GM21447 (cell line): Measurements from ENCODE around the gene RAP1GAP.

Experiments used
- ATAC-seq: cut with Tn5 transposase; IDR thresholded peaks from one replicate; pipeline ENCODE4 v1.9.1; 2021; ENCODE audit not compliant: unreplicated experiment

The RAP1GAP gene

DNA sequence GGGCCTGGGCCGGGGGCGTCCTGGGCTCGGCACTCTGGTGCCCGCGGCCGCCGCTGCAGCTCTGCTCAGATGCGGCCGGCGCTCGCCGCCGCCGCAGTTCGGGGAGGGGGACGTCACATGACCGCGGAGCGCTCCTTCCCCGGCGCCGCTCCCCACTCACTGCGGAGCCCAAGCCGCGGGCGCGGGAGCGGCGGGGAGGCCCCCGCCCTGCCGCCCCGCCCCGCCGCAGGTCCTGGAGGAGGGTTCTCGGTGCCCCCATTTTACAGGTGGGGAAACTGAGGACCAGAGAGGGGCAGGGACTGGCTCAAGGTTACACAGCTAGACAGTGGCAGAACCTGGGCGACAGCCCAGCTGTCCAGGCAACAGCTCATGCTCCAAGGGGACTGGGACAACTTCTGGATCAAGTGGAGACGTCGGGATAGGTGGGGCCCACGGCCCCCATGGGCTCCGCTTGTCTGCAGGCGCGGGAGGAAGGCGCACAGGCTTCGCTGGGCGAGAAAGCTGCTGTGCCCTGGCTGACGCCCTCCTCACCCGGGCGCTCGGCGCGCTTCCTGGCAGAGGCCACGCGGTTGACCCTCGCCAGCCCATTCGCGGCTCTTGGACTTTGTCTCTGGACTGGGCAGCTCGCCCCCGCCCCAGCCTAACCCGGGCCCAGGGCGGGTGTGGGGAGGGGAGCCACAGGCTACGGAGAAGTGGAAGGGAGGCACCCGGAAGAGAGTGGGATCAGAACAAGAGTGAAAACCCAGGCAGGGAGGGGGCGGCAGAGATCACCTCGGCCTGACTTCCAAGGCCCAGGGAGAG, at the start of gene RAP1GAP:
RAP1GAP (minus strand) TSS at position 100 of the 801 bp plus-strand sequence. CDS start 49,325 bp downstream, outside the sequence.
- no peak for ATAC-seq

DNA sequence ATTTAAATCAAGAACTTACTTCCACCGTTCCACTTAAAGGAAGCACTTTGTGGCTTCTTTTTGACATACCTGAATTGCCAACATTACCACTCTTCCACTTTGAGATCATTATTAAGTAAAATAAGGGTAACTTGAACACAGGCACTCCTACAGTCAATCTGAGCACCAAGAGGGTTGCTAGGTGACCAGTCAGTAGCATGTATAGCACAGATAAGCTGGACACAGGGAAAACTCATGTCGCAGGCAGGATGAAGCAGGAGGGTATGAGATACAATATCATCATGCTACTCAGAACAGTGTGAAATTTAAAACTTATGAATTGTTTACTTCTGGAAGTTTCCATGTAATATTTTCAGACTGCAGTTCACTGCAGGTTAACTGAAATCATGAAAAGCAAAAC, 47.0 kb upstream of the RAP1GAP start:
- no peak for ATAC-seq

DNA sequence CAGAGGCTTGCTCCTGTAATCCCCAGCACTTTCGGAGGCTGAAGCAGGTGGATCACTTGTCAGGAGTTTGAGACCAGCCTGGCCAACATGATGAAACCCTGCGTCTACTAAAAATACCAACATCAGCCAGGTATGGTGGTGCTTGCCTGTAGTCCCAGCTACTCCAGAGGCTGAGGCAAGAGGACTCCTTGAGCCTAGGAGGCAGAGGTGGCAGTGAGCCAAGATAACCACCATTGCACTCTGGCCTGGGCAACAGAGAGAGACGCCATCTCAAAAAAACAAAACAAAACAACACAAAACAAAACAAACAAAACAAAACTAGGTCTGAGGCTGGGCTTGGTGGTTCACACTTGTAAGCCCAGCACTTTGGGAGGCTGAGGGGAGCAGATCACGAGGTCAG, 38.7 kb upstream of the RAP1GAP start:
- no peak for ATAC-seq

- ATAC-seq, result no peak
Observed at GRCh38 chr1:21707086-21707840, 38.1 kb upstream of the RAP1GAP start.

- no peak for ATAC-seq
Observed at GRCh38 chr1:21706151-21706835, 37.1 kb upstream of the RAP1GAP start.

DNA sequence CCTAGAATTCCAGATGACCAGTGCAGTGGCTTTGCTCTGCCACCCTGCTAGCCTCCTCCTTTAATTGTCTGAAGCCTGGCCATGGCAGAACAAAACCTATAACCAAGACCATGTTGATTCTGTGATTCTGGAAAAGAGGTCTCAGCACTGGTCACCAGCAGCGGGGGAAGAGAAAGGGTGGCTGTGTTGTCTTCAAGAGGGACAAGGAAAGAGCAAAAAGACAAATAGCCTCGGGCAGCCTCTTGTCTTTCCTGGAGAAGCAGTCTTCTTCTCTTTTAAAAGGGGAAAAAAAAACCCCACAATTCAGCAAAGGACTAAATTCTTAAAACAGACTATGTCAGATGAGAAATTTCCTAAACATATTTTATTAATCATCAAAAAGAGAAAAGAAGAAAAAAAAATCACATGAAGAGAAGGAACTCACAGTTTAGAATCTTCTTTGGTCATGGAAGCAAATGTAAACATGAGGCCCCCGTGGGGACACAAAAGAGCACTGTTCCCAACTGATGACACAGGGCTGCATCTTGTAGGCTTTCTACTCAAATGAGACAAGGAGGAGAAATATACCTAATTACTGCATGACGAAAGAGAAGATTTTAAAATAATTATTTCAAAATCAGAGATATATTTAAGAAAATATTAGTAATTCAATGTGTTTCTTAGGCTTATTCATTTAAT, 36.3 kb upstream of the RAP1GAP start:
- ATAC-seq, result no peak

GRCh38 chr1:21704145-21704544, 35.0 kb upstream of the RAP1GAP start:
- ATAC-seq, result no peak

GRCh38 chr1:21703318-21703963, 34.3 kb upstream of the RAP1GAP start:
- no peak for ATAC-seq

- ATAC-seq, result no peak
Observed at GRCh38 chr1:21702780-21703179, 33.6 kb upstream of the RAP1GAP start.

DNA sequence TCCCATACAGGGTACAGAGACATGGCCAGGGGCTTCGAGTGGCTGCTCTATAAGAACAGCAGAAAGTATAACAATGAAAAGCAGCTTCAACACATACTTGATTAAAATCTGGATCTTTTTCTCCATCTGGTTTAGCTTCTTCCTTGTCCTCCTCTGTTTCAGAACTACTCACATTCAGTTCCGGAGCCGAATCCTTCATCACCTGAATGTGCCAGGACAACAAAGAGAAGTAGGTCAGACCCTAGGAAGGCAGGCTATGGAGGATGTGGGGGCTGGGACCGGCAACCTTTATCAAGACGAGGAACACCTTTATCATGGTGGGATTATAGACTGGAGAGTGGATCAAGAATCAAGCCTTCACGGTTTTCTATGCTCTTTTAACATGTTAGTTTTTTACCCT, 32.2 kb upstream of the RAP1GAP start:
- ATAC-seq, result no peak

GRCh38 chr1:21700094-21700493, 30.9 kb upstream of the RAP1GAP start:
- ATAC-seq, result no peak

- no peak for ATAC-seq
Observed at GRCh38 chr1:21696931-21697330, 27.8 kb upstream of the RAP1GAP start.

DNA sequence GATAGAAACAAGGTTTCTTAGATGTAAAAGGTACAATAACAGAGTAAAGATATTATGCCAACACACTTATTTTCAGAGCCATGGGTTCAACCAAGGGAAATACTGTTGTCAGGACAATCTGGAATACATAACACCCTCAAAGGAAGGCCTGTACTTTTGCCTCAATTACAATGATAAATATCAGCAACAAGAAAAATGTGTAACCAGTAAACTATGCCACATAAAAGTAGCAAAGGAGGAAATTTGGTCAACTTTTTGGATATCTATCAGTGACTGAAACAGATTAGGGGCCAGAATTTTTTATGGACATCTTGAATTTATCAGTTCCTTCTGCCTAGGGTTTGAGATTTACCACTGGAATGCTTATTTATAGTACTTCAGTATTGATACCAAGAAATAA, 24.6 kb upstream of the RAP1GAP start:
- no peak for ATAC-seq

DNA sequence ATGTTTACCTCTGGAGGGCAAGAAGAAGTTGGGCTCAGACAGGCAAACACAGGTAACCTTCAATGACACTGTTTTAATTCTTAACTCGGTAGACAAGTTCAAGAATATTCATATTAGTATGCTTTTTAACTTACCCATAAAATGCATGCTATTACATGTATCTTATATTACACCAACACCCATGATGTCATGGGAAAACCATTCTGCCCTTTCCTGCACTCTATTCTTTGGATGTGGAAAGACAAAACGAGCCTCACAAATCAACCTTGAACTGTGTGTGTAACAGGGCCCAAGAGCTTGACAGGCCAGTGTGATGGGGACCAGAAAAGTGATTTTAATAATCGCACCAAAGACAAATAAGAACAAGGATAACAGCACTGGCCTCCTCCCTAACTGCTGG, 22.6 kb upstream of the RAP1GAP start:
- no peak for ATAC-seq

DNA sequence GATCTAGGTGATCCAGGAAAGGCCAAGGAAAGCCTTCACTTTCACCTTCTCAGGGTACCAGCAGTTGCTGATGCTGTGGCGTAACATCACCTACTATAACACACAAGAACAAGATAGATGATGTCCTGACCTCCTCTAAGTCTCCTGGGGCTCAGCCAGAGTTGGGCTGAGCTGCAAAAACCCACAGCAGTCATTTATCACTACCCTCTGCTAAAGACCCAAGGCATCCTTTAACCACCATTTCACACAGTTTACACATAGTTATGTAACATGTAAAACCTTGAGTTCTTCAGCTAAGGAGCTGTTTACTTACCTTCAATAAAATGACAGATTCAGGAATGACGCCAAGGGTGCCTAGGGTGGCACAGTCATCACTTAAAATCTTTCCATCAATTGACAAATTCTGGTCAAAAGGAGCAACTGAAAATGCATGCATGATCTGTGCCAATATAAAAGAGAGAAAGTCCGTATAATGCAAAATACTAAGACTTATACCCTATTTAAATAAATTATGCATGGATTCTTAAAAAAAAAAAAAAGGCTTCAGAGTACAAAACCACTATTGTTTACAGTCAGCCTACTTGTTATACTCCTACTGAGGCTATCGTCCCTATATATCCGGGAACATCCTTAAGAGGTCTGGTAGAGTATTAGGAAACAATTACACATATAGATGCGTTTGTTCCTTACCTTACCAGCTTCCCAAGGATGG, 20.7 kb upstream of the RAP1GAP start:
- no peak for ATAC-seq

GRCh38 chr1:21687081-21687529, 17.9 kb upstream of the RAP1GAP start:
- ATAC-seq, result no peak

GRCh38 chr1:21685946-21686678, 17.0 kb upstream of the RAP1GAP start:
- no peak for ATAC-seq

DNA sequence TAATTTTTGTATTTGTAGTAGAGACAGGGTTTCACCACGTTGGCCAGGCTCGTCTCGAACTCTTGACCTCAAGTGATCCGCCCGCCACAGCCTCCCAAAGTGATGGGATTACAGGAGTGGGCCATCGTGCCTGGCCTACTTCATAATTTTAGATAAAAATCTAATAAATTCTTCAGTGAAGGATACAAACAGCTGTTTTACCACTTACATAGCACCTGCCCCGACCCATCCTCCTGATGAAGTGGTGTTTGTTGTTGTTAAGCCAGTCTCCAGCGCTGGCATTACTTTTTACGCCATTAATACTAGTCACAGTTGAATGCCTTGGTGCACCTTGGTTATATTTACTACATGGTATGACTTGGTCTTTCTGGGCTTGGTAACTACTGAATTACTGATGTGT, 12.3 kb upstream of the RAP1GAP start:
- ATAC-seq, result no peak

DNA sequence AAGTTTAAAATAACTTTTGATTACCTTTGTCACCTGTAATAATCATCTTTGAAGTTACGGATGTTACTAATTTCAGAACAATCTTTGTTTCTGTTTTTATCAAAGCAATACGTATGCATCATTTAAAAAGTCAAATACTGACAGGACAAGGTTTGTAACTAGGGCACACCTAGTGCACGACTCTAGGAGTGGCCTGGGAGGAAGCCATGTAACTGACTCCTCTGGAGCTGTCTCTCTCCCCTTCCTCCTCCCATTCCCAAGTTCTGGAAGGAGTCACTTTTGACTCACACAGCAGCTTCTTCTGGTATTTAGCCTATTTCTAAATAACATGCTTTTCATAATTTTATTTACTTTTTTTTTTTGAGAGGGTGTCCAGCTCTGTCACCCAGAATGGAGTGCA, 11.8 kb upstream of the RAP1GAP start:
- ATAC-seq, result no peak
